B cell (primary cell): Measurements from ENCODE around the gene XIAP. TPM values are rescaled to one million over a fixed set of nuclear protein-coding genes. Genes with fewer than 3 reads are reported as not detected.

ENCODE experiments used
- ATAC-seq: fragments of 200-7000 bp; cut with Tn5 transposase; one replicate; pipeline ENCODE4 v1.10.0; 2021; ENCODE audit warnings: low read depth, mild to moderate bottlenecking, moderate number of reproducible peaks, moderate library complexity
- CTCF ChIA-PET: fragments of 350-600 bp; sonication (Branson Sonifier 250); formaldehyde crosslinking; loops from one replicate; lab custom pipeline; 2021; ENCODE audit warnings: antibody characterized with exemption, inconsistent platforms; lab: Charles Lee
- POLR2A ChIA-PET: fragments of 350-600 bp; sonication (Branson Sonifier 250); formaldehyde crosslinking; loops from one replicate; lab custom pipeline; 2021; ENCODE audit warnings: antibody characterized with exemption; lab: Charles Lee
- DNase-seq: peaks from one replicate; pipeline ENCODE4 v3.0.0; 2013
- H2AFZ ChIP-seq: 2 replicates; pipeline ENCODE4 v1.6.1; 2012; ENCODE audit warnings: mild to moderate bottlenecking, low read depth, low read length; ENCODE audit not compliant: insufficient read depth, poor library complexity, severe bottlenecking
- H3K27ac ChIP-seq, 2 donors: 1 replicate in 1 of 2; 2 replicates in 1 of 2; pipeline ENCODE4 v1.5.1; 2012 to 2013; ENCODE audit warnings: low read length in 2 of 2, mild to moderate bottlenecking in 2 of 2, moderate library complexity in 1 of 2
- H3K27me3 ChIP-seq, 4 experiments: fragments of 200-600 bp in 1 of 4; sonication (generic) in 1 of 4; replicated peaks in 1 of 4; 1 replicate in 2 of 4; 2 replicates in 2 of 4; pipeline versions ENCODE4 v1.6.1 to v1.7.0; 2013 to 2016; ENCODE audit warnings: low read length in 3 of 4, mild to moderate bottlenecking in 2 of 4, mixed read lengths in 1 of 4, moderate library complexity in 1 of 4; ENCODE audit not compliant: insufficient read depth in 4 of 4, control insufficient read depth in 3 of 4; ENCODE audit errors: control extremely low read depth in 1 of 4
- H3K36me3 ChIP-seq, 2 experiments: replicated peaks in 1 of 2; 1 replicate in 1 of 2; 2 replicates in 1 of 2; pipeline versions ENCODE4 v1.6.1 to v1.7.1; 2013; ENCODE audit warnings: low read length in 1 of 2; ENCODE audit not compliant: insufficient read depth in 2 of 2, control insufficient read depth in 1 of 2; ENCODE audit errors: control extremely low read depth in 1 of 2, extremely low read depth in 1 of 2
- H3K4me1 ChIP-seq, 2 donors: fragments of 200-600 bp in 1 of 2; sonication (generic) in 1 of 2; 1 replicate in 1 of 2; 2 replicates in 1 of 2; pipeline versions ENCODE4 v1.5.1 to v1.6.1; 2013 to 2017; ENCODE audit warnings: low read length in 2 of 2; ENCODE audit not compliant: control insufficient read depth in 2 of 2, insufficient read depth in 2 of 2
- H3K4me2 ChIP-seq: replicated peaks from 2 replicates; pipeline ENCODE3; 2012; ENCODE audit warnings: mild to moderate bottlenecking, low read depth, low read length; ENCODE audit not compliant: poor library complexity, severe bottlenecking
- H3K4me3 ChIP-seq, 5 experiments: fragments of 200-600 bp in 1 of 5; sonication (generic) in 1 of 5; 1 replicate in 3 of 5; 2 replicates in 2 of 5; pipeline versions ENCODE4 v1.5.1 to v1.7.0; 2011 to 2016; ENCODE audit warnings: low read length in 4 of 5, mild to moderate bottlenecking in 4 of 5, low read depth in 2 of 5, control low read depth in 1 of 5, moderate library complexity in 1 of 5; ENCODE audit not compliant: insufficient read depth in 1 of 5; ENCODE audit errors: control extremely low read depth in 1 of 5, extremely low read depth in 1 of 5
- H3K79me2 ChIP-seq: fragments of 200-600 bp; sonication (generic); one replicate; pipeline ENCODE4 v1.6.0; 2016; ENCODE audit warnings: low read length; ENCODE audit not compliant: control insufficient read depth, insufficient read depth
- H3K9ac ChIP-seq: fragments of 200-600 bp; sonication (generic); 2 replicates; pipeline ENCODE4 v1.6.1; 2017; ENCODE audit warnings: mild to moderate bottlenecking, low read length, moderate library complexity
- H3K9me3 ChIP-seq, 3 donors: one replicate each; pipeline versions ENCODE4 v1.6.1 to v1.7.1; 2013; ENCODE audit warnings: low read length in 2 of 3; ENCODE audit not compliant: control insufficient read depth in 2 of 3, insufficient read depth in 1 of 3; ENCODE audit errors: control extremely low read depth in 1 of 3
- H4K20me1 ChIP-seq: 2 replicates; pipeline ENCODE4 v1.6.0; 2012; ENCODE audit warnings: mild to moderate bottlenecking, low read length; ENCODE audit not compliant: insufficient read depth, control insufficient read depth, poor library complexity, severe bottlenecking
- H3K27ac Mint-ChIP-seq: one replicate; pipeline ENCODE4 v1.8.0; 2021; ENCODE audit warnings: mixed read lengths
- H3K27me3 Mint-ChIP-seq: one replicate; pipeline ENCODE4 v1.8.0; 2021; ENCODE audit warnings: mixed read lengths
- H3K4me1 Mint-ChIP-seq: one replicate; pipeline ENCODE4 v1.8.0; 2021; ENCODE audit warnings: mixed read lengths
- H3K4me3 Mint-ChIP-seq: one replicate; pipeline ENCODE4 v1.8.0; 2021; ENCODE audit warnings: mixed read lengths
- H3K9me3 Mint-ChIP-seq: one replicate; pipeline ENCODE4 v1.8.0; 2022; ENCODE audit warnings: mixed read lengths; ENCODE audit not compliant: insufficient read depth
- CTCF ChIP-seq: fragments of 200-600 bp; IDR thresholded peaks from one replicate; pipeline ENCODE4 v1.8.0; 2022; ENCODE audit warnings: antibody characterized with exemption, mild to moderate bottlenecking
- EZH2 ChIP-seq: IDR thresholded peaks from 2 replicates; pipeline ENCODE4 v1.6.1; 2012; ENCODE audit warnings: borderline replicate concordance, low read depth, mild to moderate bottlenecking, moderate library complexity, low read length; ENCODE audit not compliant: insufficient read depth, poor library complexity, severe bottlenecking
- WGBS: methylation state at CpG from one replicate; pipeline ENCODE4 v1.1.5; 2013; ENCODE audit warnings: missing lambda C conversion rate; ENCODE audit not compliant: insufficient coverage; 5-methylcytosine and 5-hydroxymethylcytosine counted together
- intact Hi-C: fragments of 100-400 bp; cut with micrococcal nuclease; formaldehyde crosslinking; loops from one replicate; pipeline ENCODE4 v1.10.0; 2022
- polyA plus RNA-seq: library from polyadenylated mRNA; depleted of rRNA; stranded (reverse); fragments of >200 nt; gene quantifications from 2 replicates; pipeline ENCODE4 v1.2.3, GENCODE V29; 2012
- total RNA-seq, 2 donors: library from RNA; stranded (reverse); fragments of 120-200 nt in 1 of 2; gene quantifications; 1 replicate in 1 of 2; 2 replicates in 1 of 2; pipeline versions ENCODE4 v1.2.3 to v1.2.4, GENCODE V29; 2013 to 2022

The XIAP gene
- total and polyA plus RNA-seq, 2 donors (not counting 1 experiment from before 2014, with no cell fraction given), result 9.2 to 36.2 TPM

DNA sequence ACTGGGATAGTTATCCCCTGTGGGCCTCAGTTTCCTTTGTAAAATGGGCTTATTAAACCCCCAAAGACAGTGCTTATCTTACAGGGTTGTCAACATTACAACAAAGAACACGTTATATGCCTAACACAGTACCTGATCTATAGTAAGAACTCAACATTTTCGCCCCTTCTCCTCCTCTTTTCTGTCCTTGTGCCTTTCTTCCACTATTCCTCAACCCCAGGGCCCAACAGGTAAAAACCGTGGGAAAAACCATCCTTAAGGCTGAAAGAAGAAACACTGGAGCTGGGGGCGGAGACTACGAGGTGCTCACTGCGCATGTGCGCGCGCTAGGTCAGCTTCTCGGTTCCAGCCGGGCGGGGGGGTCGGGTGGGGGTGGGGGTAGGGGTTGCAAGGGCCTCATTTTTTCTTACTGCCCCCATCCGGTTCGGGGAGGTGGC lies 426 bp upstream of the XIAP start:
- WGBS, result no CpG with 5 or more reads among the region's 15 CpGs
- DNase-seq (no peak), ATAC-seq (no peak)
- H3K27me3 ChIP-seq, result no peaks in the 10 kb centered on the region
- TF ChIP-seq EZH2, result no peak
- no peak for TF ChIP-seq CTCF
- H3K79me2 ChIP-seq, result peaks cover 43% of the 10 kb centered on the region
- no peaks in the 10 kb centered on the region for H3K27me3 Mint-ChIP-seq
- H3K4me2 ChIP-seq, result peak overlapping the region; percentile 82
- H3K9ac ChIP-seq, result peak overlapping the region; percentile 90
- no peaks in the 10 kb centered on the region for H4K20me1 ChIP-seq
- peaks cover 6 to 11% of the 10 kb centered on the region in 2 donors for H3K4me1 ChIP-seq
- peak overlapping the region; percentile 97 for H3K27ac Mint-ChIP-seq
- H2AFZ ChIP-seq, result peak overlapping the region; percentile 77
- intact Hi-C loops, result no loop called here
- peak overlapping the region; percentile 84 to 92 for H3K27ac ChIP-seq
- H3K4me3 ChIP-seq, result peak overlapping the region; percentile 56 to 90 (median 71)
- H3K36me3 ChIP-seq, result no peaks in the 10 kb centered on the region
- POLR2A ChIA-PET, result interaction anchor here (0.6 to 0.9 kb wide), 6 partner anchors 10 to 126 kb away, joined by 3 to 6 read pairs (median 4); no protein-coding TSS in a partner anchor
- peaks cover 22% of the 10 kb centered on the region for H3K4me1 Mint-ChIP-seq
- H3K4me3 Mint-ChIP-seq, result peak overlapping the region; percentile 95
- H3K9me3 Mint-ChIP-seq, result no peaks in the 10 kb centered on the region
- CTCF ChIA-PET, result interaction anchor here (1.1 kb wide), 1 partner anchor 27 kb away, joined by 4 read pairs; no protein-coding TSS in a partner anchor
- H3K9me3 ChIP-seq, result no peaks in the 10 kb centered on the region

GRCh38 chrX:123860983-123861382 lies 1.1 kb downstream of the XIAP start:
- Histone ChIP-seq H3K36me3 (no peaks in the 10 kb centered on the region), H3K79me2 (peaks cover 57% of the 10 kb centered on the region), H3K9me3 (no peaks in the 10 kb centered on the region), H3K4me3 (peak overlapping the region; percentile 69 to 90 (median 77)), H3K4me1 (peaks cover 6 to 11% of the 10 kb centered on the region in 2 donors), H4K20me1 (no peaks in the 10 kb centered on the region), H3K27ac (peak overlapping the region; percentile 84 to 92), H2AFZ (peak overlapping the region; percentile 77), H3K27me3 (no peaks in the 10 kb centered on the region), H3K9ac (peak overlapping the region; percentile 90), H3K4me2 (peak overlapping the region; percentile 74)
- peak; percentile 26 for DNase-seq
- no peaks in the 10 kb centered on the region for H3K27me3 Mint-ChIP-seq
- ChIA-PET CTCF (interaction anchor here (0.8 kb wide), 1 partner anchor 83 kb away, joined by 3 read pairs; no protein-coding TSS in a partner anchor), POLR2A (interaction anchor here (0.7 kb wide), 1 partner anchor 99 kb away, joined by 3 read pairs; no protein-coding TSS in a partner anchor)
- no peak for TF ChIP-seq CTCF
- TF ChIP-seq EZH2, result no peak
- H3K4me3 Mint-ChIP-seq, result peak overlapping the region; percentile 95
- H3K9me3 Mint-ChIP-seq, result no peaks in the 10 kb centered on the region
- intact Hi-C loops, result loop anchor here (2.0 kb wide), 1 partner anchor 18 kb away; no protein-coding TSS in a partner anchor
- no peak for ATAC-seq
- H3K27ac Mint-ChIP-seq, result peak overlapping the region; percentile 97
- WGBS, result no CpG with 5 or more reads among the region's 4 CpGs
- peaks cover 24% of the 10 kb centered on the region for H3K4me1 Mint-ChIP-seq
